Uterus (tissue), 2 donors: ENCODE data around the gene PNN.
"Not testable (repeated sequence)": the region's sequence is repeated elsewhere in the genome, so short reads cannot be mapped to it uniquely, and the experiment has no call there.

ENCODE experiments used
- CTCF ChIP-seq, 4 experiments: fragments of 200-600 bp in 2 of 4; fragments of 450-650 bp in 2 of 4; sonication (generic) in 2 of 4; IDR thresholded peaks; one replicate each; pipeline ENCODE4 v1.5.1; 2016 to 2019; ENCODE audit warnings: antibody characterized with exemption in 4 of 4, mild to moderate bottlenecking in 2 of 4, moderate library complexity in 1 of 4
- POLR2A ChIP-seq, 2 donors: fragments of 450-650 bp; IDR thresholded peaks; one replicate each; pipeline ENCODE4 v1.6.1; 2016; ENCODE audit warnings: antibody characterized with exemption in 2 of 2, mild to moderate bottlenecking in 1 of 2, moderate library complexity in 1 of 2

GRCh38 chr14:39220473-39220872 is 45.4 kb downstream of the PNN start:
- TF ChIP-seq POLR2A, CTCF (IDR thresholded peaks at IDR 0.05): not testable (repeated sequence)
